Neural progenitor cell (in vitro differentiated cells): ENCODE measurements around the gene HMOX2.

ENCODE experiments used
- EZH2 ChIP-seq: fragments of 200-600 bp; sonication (generic); IDR thresholded peaks from 2 replicates; pipeline ENCODE4 v1.6.1; 2017; ENCODE audit warnings: antibody characterized with exemption, mild to moderate bottlenecking, moderate library complexity
- EZH2phosphoT487 ChIP-seq: fragments of 200-600 bp; sonication (generic); IDR thresholded peaks from 2 replicates; pipeline ENCODE4 v1.6.1; 2017; ENCODE audit warnings: antibody characterized with exemption
- TF ChIP-seq, protein P1 (sequence below): fragments of 200-600 bp; sonication (generic); IDR thresholded peaks from 2 replicates; pipeline ENCODE4 v1.5.1; 2017; ENCODE audit warnings: antibody characterized with exemption, mild to moderate bottlenecking

DNA sequence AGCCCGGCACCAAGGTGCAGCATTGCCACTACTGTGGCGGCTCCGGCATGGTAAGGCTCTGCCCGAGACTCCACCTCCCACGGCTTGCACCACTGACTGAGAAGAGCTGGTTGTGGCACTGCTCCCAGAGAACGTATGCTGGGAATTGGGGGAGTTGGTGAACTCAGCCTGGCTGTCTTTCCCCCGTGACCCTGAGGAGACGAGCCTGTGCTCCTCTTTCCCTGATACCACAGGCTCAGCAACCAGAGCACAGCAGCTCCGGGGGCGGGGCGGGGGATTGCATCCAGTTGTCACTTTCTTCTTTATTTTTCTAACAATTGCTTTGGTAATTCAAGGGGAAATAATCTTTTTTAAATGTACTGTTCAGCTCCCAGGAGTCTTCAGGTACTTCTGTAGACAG is 33.8 kb upstream of the HMOX2 start:
- TF ChIP-seq, protein P1, sequence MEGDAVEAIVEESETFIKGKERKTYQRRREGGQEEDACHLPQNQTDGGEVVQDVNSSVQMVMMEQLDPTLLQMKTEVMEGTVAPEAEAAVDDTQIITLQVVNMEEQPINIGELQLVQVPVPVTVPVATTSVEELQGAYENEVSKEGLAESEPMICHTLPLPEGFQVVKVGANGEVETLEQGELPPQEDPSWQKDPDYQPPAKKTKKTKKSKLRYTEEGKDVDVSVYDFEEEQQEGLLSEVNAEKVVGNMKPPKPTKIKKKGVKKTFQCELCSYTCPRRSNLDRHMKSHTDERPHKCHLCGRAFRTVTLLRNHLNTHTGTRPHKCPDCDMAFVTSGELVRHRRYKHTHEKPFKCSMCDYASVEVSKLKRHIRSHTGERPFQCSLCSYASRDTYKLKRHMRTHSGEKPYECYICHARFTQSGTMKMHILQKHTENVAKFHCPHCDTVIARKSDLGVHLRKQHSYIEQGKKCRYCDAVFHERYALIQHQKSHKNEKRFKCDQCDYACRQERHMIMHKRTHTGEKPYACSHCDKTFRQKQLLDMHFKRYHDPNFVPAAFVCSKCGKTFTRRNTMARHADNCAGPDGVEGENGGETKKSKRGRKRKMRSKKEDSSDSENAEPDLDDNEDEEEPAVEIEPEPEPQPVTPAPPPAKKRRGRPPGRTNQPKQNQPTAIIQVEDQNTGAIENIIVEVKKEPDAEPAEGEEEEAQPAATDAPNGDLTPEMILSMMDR, result no peak
- TF ChIP-seq EZH2phosphoT487 (no peak), EZH2 (no peak)
